Astrocyte (in vitro differentiated cells and primary cell): ENCODE results near the gene WIPF3.

Experiments used
- CTCF ChIP-seq: IDR thresholded peaks from 2 replicates; pipeline ENCODE4 v1.5.1; 2011; ENCODE audit warnings: low read depth, mild to moderate bottlenecking, inconsistent platforms, low read length, moderate library complexity; ENCODE audit not compliant: insufficient read depth
- EZH2 ChIP-seq: IDR thresholded peaks from 2 replicates; pipeline ENCODE4 v1.6.1; 2012; ENCODE audit warnings: mild to moderate bottlenecking, low read length, inconsistent platforms; ENCODE audit not compliant: insufficient read depth

- TF ChIP-seq CTCF (no peak), EZH2 (no peak)
Observed at GRCh38 chr7:29795696-29796580, 10.4 kb upstream of the WIPF3 start.
